Measurements from ENCODE around the gene ZNF304.
"Not testable (repeated sequence)": the region's sequence is repeated elsewhere in the genome, so short reads cannot be mapped to it uniquely, and the experiment has no call there.

The ZNF304 gene

GRCh38 chr19:57362419-57362818, 11.3 kb downstream of the ZNF304 start:
- DNase-seq (ENCODE audit: low spot score), result no peak

- peak; percentile 99 for DNase-seq (ENCODE audit: low spot score)
Observed at GRCh38 chr19:57362997-57363687, 12.1 kb downstream of the ZNF304 start, which contains the start of the genes TRAPPC2B and ZNF547. Gene TRAPPC2B (plus strand): TSS chr19:57363551. CDS start chr19:57364834, 1,283 bp downstream. Gene ZNF547 (plus strand): TSS chr19:57363551. CDS start chr19:57368556, 5,005 bp downstream.

DNA sequence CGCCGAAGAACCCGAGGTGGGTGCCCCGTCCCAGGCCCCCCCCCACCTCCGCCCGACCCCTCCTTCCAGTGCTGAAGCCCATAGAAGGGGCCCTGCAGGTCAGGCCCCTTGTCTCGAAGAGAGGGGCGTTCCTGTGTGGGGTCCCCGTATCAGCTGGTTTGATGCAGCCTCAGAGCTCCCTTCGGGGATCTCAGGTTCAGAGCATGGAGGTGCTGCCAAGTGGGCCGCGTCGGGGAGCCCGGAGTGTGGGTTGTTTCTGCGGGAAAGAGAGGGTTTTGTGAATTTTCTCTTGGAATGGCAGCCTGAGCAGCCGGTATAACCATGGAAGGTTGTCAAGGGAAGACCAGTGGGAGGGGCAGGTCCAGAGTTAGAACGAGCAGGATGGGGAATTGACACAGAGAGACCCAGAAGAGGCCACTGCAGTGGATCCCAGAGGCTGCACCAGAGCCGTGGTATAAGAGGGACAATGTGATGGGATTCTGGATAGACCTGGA, 12.7 kb downstream of the ZNF304 start:
- no peak for DNase-seq (ENCODE audit: low spot score)

DNA sequence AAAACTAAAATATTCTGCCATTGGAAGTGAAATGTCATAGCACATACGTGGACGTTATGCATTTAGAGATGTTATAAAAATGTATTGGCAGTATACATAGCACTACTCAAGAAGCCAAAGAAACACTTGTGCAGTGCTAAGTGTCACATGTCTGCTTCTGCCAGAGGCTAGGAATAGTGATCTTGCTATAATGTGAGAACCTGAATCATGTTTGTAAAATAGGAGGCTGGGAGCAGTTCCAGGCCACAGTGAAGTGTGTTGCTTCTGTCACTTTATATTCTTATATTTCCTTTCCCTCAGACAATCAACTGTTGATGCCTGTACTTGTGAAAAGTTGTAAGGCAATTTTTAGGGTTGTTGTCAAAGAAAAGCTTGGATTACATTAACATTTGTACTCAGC, 15.7 kb downstream of the ZNF304 start:
- DNase-seq (ENCODE audit: low spot score), result no peak

DNA sequence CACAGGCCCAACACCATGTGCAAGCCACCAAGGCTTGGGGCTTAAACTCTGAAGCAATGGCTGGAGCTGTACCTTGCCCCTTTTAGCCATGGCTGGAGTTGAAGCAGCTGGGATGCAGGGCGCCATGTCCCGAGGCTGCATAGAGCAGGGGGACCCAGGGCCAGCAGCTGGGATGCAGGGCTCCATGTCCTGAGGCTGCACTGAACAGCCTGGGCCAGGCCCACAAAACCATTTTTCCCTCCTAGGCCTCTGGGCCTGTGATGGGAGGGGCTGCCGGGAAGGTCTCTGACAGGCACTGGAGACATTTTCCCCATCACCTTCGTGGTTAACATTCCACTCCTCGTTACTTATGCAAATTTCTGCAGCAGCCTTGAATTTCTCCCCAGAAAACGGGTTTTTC, 23.1 kb downstream of the ZNF304 start:
- no peak for DNase-seq (ENCODE audit: low spot score)

- not testable (repeated sequence) for DNase-seq (ENCODE audit: low spot score)
Observed at GRCh38 chr19:57374647-57375046, 23.6 kb downstream of the ZNF304 start.

GRCh38 chr19:57376151-57376550, 25.1 kb downstream of the ZNF304 start:
- DNase-seq (ENCODE audit: low spot score), result no peak

- DNase-seq (ENCODE audit: low spot score), result no peak
Observed at GRCh38 chr19:57377498-57378146, 26.6 kb downstream of the ZNF304 start.

DNA sequence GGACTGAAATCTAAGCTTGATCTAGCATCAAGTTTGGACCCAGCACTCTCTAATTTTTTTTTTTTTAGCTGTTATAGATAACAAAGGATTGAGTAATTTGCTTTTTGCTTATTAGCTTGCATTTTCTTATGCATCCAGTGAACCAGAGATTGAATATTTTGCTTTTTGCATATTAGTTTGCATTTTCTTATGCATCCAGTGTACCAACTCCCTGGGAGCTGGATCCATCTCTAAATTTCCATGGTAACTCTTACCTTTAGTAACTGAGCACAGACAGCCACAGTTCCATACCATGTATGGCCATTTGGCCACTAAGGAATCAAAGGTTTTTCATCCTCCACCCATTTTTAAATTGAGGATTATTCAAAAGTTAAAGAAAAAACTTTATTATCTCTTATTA, 29.9 kb downstream of the ZNF304 start:
- no peak for DNase-seq (ENCODE audit: low spot score)

DNA sequence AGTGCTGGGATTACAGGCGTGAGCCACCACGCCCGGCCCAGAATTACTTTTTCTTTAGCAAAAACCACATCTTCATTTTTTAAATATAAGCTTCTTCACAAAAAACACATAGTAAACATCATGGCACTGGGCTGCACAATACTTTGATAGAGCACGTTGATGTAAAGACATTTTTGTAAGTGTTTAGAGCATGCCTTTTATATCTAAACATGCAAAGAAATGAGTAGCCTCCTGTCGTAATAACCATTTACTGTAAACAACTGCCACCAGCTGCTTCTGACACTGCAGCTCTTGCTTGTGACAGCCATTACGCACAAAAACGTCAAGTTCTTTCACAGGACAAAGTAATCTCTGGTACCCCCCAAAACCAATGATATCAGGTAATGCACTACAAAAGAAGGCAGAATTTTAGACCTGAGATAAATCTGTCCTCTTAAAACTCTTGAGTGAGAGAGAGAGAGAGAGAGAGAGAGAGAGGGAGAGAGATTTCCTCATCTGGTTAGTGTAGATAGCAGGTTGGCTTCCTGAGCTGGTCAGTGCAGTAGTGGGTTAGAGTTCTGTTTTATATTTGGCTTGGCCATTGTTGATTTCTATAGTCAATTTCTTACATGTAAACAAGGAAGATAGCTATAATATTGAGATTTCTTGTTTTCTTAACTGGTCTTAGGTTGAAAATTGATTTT, 31.9 kb downstream of the ZNF304 start:
- no peak for DNase-seq (ENCODE audit: low spot score)

- DNase-seq (ENCODE audit: low spot score), result no peak
Observed at GRCh38 chr19:57389194-57389729, 38.2 kb downstream of the ZNF304 start.

- peak; percentile 95 for DNase-seq (ENCODE audit: low spot score)
Observed at GRCh38 chr19:57389730-57390598, 38.9 kb downstream of the ZNF304 start, which contains the start of gene ZNF548. Gene ZNF548 (plus strand): TSS chr19:57389854. CDS start chr19:57390100, 246 bp downstream.

GRCh38 chr19:57395710-57396109, 44.6 kb downstream of the ZNF304 start:
- no peak for DNase-seq (ENCODE audit: low spot score)

DNA sequence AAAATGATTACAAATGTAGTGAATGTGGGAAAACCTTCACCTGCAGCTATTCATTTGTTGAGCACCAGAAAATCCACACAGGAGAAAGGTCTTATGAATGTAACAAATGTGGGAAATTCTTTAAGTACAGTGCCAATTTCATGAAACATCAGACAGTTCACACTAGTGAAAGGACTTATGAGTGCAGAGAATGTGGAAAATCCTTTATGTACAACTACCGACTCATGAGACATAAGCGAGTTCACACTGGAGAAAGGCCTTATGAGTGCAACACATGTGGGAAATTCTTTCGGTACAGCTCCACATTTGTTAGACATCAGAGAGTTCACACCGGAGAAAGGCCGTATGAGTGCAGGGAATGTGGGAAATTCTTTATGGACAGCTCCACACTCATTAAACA, 47.8 kb downstream of the ZNF304 start:
- DNase-seq (ENCODE audit: low spot score), result no peak

- DNase-seq (ENCODE audit: low spot score), result no peak
Observed at GRCh38 chr19:57403737-57404563, 52.9 kb downstream of the ZNF304 start.

- peak; percentile 65 for DNase-seq (ENCODE audit: low spot score)
Observed at GRCh38 chr19:57406516-57407123, 55.5 kb downstream of the ZNF304 start.
